Caco-2 (cell line): ENCODE measurements around the gene TRIM31. TPM values are rescaled to one million over a fixed set of nuclear protein-coding genes. Genes with fewer than 3 reads are reported as not detected.
"Not testable (repeated sequence)": the region's sequence is repeated elsewhere in the genome, so short reads cannot be mapped to it uniquely, and the experiment has no call there.

Source experiments
- BruUV-seq: library from RNA; stranded (reverse); fragments of 400-500 nt; replicated peaks from 2 replicates; lab custom pipeline; 2021; lab: Mats Ljungman, UMichigan
- CTCF ChIA-PET: fragments of 300-600 bp; sonication (Branson Sonifier 250); formaldehyde crosslinking; loops from one replicate; lab custom pipeline; 2022; ENCODE audit warnings: antibody characterized with exemption; lab: Charles Lee
- POLR2A ChIA-PET: fragments of 300-600 bp; sonication (Branson Sonifier 250); formaldehyde crosslinking; loops from one replicate; lab custom pipeline; 2022; ENCODE audit warnings: antibody characterized with exemption; lab: Charles Lee
- DNase-seq, 2 experiments: peaks; one replicate each; pipeline versions ENCODE4 v3.0.0 to v3.0.0-alpha.2; 2020 to 2022
- H3K27me3 ChIP-seq: replicated peaks from 2 replicates; pipeline ENCODE4 v1.6.0; 2011; ENCODE audit warnings: low read length; ENCODE audit not compliant: control insufficient read depth, insufficient read depth
- H3K36me3 ChIP-seq: 2 replicates; pipeline ENCODE4 v1.5.1; 2011; ENCODE audit warnings: low read length; ENCODE audit not compliant: control insufficient read depth, insufficient read depth
- H3K4me1 ChIP-seq: fragments of 250-450 bp; sonication (Bioruptor Pico); 2 replicates; pipeline ENCODE4 v1.5.1; 2020; ENCODE audit warnings: mild to moderate bottlenecking
- H3K4me3 ChIP-seq: 2 replicates; pipeline ENCODE4 v1.5.1; 2011; ENCODE audit warnings: low read depth, mild to moderate bottlenecking, control low read depth, low read length
- H3K9me3 ChIP-seq: fragments of 250-450 bp; sonication (Bioruptor Pico); 2 replicates; pipeline ENCODE4 v1.5.1; 2020; ENCODE audit warnings: mild to moderate bottlenecking, moderate library complexity
- H3K27ac Mint-ChIP-seq: one replicate; pipeline ENCODE4 v1.8.0; 2022; ENCODE audit warnings: mixed read lengths; ENCODE audit not compliant: unreplicated experiment
- H3K27me3 Mint-ChIP-seq: one replicate; pipeline ENCODE4 v1.8.0; 2022; ENCODE audit warnings: mixed read lengths; ENCODE audit not compliant: insufficient read depth, unreplicated experiment
- H3K36me3 Mint-ChIP-seq: one replicate; pipeline ENCODE4 v1.8.0; 2022; ENCODE audit warnings: mild to moderate bottlenecking, mixed read lengths; ENCODE audit not compliant: insufficient read depth, unreplicated experiment
- H3K4me1 Mint-ChIP-seq: one replicate; pipeline ENCODE4 v1.8.0; 2022; ENCODE audit warnings: low read depth, mixed read lengths; ENCODE audit not compliant: unreplicated experiment
- H3K4me3 Mint-ChIP-seq: one replicate; pipeline ENCODE4 v1.8.0; 2022; ENCODE audit warnings: mild to moderate bottlenecking, moderate library complexity, mixed read lengths; ENCODE audit not compliant: unreplicated experiment
- H3K9me3 Mint-ChIP-seq: one replicate; pipeline ENCODE4 v1.8.0; 2022; ENCODE audit warnings: mixed read lengths; ENCODE audit not compliant: unreplicated experiment
- intact Hi-C: fragments of 100-400 bp; cut with micrococcal nuclease; formaldehyde crosslinking; loops from one replicate; pipeline ENCODE4 v1.10.0; 2022; ENCODE audit not compliant: unreplicated experiment
- total RNA-seq: library from RNA; stranded (reverse); gene quantifications from 2 replicates; pipeline ENCODE4 v1.2.3, GENCODE V29; 2022
- TF ChIP-seq, protein P1 (sequence below), 2 experiments: fragments of 200-600 bp in 1 of 2; IDR thresholded peaks; 1 replicate in 1 of 2; 2 replicates in 1 of 2; pipeline versions ENCODE4 v1.5.1 to v1.8.0; 2011 to 2022; ENCODE audit warnings: antibody characterized with exemption in 1 of 2, control low read depth in 1 of 2, inconsistent platforms in 1 of 2, low read depth in 1 of 2, low read length in 1 of 2, mild to moderate bottlenecking in 1 of 2, moderate library complexity in 1 of 2; ENCODE audit not compliant: insufficient read depth in 1 of 2, severe bottlenecking in 1 of 2, unreplicated experiment in 1 of 2

The TRIM31 gene
- total RNA-seq, 1 experiment from 2014 or later = 0.70 TPM

DNA sequence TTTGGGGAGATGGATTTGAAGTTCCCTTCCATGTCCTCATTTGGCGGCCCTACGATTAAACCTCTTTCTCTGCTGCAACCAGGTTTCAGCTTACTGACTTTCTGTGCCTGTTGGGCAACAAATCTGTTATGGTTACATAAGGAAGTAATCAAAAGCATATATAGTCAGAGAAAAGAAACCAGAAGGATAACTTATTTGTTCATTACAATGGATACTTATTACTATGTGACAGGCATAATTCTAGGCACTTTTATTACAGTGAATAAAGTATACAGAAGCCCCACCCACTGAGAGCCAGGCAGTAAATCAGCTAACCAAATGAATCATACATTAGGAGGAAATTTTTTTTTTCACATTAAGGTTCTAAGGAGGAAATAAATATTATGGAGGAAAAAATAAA lies 9.6 kb upstream of the TRIM31 start:
- ChIA-PET CTCF (interaction anchor here (1.5 kb wide), 1 partner anchor 19 kb away, joined by 8 read pairs; no protein-coding TSS in a partner anchor), POLR2A (no interaction called here)
- Mint-ChIP-seq H3K4me3 (no peak overlapping the region), H3K4me1 (peaks cover 28% of the 10 kb centered on the region), H3K27me3 (no peaks in the 10 kb centered on the region), H3K36me3 (no peaks in the 10 kb centered on the region), H3K9me3 (no peaks in the 10 kb centered on the region), H3K27ac (no peak overlapping the region)
- Histone ChIP-seq H3K4me3 (no peak overlapping the region), H3K27me3 (no peaks in the 10 kb centered on the region), H3K4me1 (peaks cover 35% of the 10 kb centered on the region), H3K9me3 (no peaks in the 10 kb centered on the region), H3K36me3 (no peaks in the 10 kb centered on the region)
- TF ChIP-seq, protein P1, sequence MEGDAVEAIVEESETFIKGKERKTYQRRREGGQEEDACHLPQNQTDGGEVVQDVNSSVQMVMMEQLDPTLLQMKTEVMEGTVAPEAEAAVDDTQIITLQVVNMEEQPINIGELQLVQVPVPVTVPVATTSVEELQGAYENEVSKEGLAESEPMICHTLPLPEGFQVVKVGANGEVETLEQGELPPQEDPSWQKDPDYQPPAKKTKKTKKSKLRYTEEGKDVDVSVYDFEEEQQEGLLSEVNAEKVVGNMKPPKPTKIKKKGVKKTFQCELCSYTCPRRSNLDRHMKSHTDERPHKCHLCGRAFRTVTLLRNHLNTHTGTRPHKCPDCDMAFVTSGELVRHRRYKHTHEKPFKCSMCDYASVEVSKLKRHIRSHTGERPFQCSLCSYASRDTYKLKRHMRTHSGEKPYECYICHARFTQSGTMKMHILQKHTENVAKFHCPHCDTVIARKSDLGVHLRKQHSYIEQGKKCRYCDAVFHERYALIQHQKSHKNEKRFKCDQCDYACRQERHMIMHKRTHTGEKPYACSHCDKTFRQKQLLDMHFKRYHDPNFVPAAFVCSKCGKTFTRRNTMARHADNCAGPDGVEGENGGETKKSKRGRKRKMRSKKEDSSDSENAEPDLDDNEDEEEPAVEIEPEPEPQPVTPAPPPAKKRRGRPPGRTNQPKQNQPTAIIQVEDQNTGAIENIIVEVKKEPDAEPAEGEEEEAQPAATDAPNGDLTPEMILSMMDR (IDR thresholded peaks at IDR 0.05; ENCODE audit: insufficient read depth in 1 of 2, low read depth in 1 of 2, low read length in 1 of 2, severe bottlenecking in 1 of 2, unreplicated experiment in 1 of 2) = no peak
- no peak for DNase-seq
- intact Hi-C loops = no loop called here
- no TSS peak for BruUV-seq

DNA sequence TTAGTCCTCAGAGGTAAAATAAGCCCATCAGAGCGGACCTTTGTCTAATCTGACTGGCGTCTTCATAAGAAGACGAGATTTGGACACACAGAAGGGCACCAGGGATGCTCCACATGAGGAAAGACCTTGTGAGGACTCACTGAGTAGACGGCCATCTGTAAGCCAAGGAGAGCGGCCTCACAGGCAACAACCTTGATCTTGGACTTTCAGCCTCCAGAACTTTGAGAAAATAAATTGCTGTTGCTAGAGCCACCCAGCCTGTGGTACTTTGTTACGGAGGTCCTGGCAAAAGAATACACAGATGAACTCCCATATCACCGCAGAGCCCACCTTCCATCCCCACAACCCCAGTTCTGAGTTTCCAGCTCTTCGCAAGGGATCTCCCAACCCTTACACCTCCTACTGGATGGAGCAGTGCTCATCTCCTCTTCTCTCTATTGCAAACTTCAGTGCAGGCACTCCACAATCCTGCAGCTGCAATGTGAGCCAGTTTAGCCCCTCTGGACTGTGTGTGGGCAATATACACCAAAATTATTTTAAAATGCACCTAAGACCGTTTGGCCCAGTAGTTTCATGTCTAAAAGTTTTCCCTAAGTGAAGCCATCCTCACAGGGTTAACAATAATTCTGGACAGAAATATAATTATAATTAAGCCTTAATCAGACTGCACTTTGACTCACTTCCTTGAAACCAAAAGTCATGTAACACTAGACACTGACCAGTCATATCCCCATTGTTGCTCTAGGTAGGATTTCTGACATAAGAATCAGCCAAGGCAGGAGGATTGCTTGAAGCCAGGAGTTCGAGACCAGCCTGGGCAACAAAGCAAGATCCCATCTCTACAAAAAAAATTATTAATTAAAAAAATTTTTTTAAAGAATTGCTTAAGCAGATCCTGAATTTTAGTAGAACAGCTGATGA lies 8.8 kb upstream of the TRIM31 start:
- Mint-ChIP-seq H3K27me3 (no peaks in the 10 kb centered on the region), H3K4me1 (peaks cover 28% of the 10 kb centered on the region), H3K27ac (no peak overlapping the region), H3K36me3 (no peaks in the 10 kb centered on the region), H3K9me3 (no peaks in the 10 kb centered on the region), H3K4me3 (no peak overlapping the region)
- H3K36me3 ChIP-seq = no peaks in the 10 kb centered on the region
- BruUV-seq = no TSS peak
- ChIA-PET POLR2A (no interaction called here), CTCF (interaction anchor here (1.5 kb wide), 1 partner anchor 19 kb away, joined by 8 read pairs; no protein-coding TSS in a partner anchor)
- H3K9me3 ChIP-seq = no peaks in the 10 kb centered on the region
- peaks cover 35% of the 10 kb centered on the region for H3K4me1 ChIP-seq
- intact Hi-C loops = no loop called here
- no peak overlapping the region for H3K4me3 ChIP-seq
- DNase-seq = no peak
- TF ChIP-seq, protein P1 (IDR thresholded peaks at IDR 0.05; ENCODE audit: insufficient read depth in 1 of 2, low read depth in 1 of 2, low read length in 1 of 2, severe bottlenecking in 1 of 2, unreplicated experiment in 1 of 2) = no peak
- no peaks in the 10 kb centered on the region for H3K27me3 ChIP-seq

DNA sequence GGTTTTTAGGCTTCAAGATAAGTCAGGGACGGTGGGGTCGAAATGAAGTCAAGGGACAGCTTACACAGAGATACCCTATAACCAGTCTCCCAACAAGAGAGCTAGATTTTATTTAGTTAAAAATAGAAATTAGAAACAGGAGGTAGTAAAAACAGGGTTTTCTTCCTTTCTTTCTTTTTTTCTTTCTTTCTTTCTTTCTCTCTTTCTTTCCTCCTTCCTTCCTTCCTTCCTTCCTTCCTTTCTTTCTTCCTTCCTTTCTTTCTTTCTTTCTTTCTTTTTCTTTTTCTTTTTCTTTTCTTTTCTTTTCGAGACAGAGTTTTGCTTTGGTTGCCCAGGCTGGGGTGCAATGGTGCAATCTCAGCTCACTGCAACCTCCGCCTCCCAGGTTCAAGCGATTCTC lies 5.8 kb upstream of the TRIM31 start:
- BruUV-seq, H3K36me3 ChIP-seq, H3K4me3 ChIP-seq, H3K9me3 ChIP-seq, H3K27me3 Mint-ChIP-seq, DNase-seq, H3K27me3 ChIP-seq, POLR2A ChIA-PET, intact Hi-C loops, H3K9me3 Mint-ChIP-seq, H3K36me3 Mint-ChIP-seq, CTCF ChIA-PET, H3K4me3 Mint-ChIP-seq: not testable (repeated sequence)
- H3K27ac Mint-ChIP-seq = peak overlapping the region; percentile 54
- H3K4me1 ChIP-seq = peaks cover 36% of the 10 kb centered on the region
- peaks cover 29% of the 10 kb centered on the region for H3K4me1 Mint-ChIP-seq
